B cell (primary cell): ENCODE results near the gene NOTUM. TPM values are rescaled to one million over a fixed set of nuclear protein-coding genes. Genes with fewer than 3 reads are reported as not detected.

Experiments used
- ATAC-seq: fragments of 200-7000 bp; cut with Tn5 transposase; one replicate; pipeline ENCODE4 v1.10.0; 2021; ENCODE audit warnings: low read depth, mild to moderate bottlenecking, moderate number of reproducible peaks, moderate library complexity
- CTCF ChIA-PET: fragments of 350-600 bp; sonication (Branson Sonifier 250); formaldehyde crosslinking; loops from one replicate; lab custom pipeline; 2021; ENCODE audit warnings: antibody characterized with exemption, inconsistent platforms; lab: Charles Lee
- POLR2A ChIA-PET: fragments of 350-600 bp; sonication (Branson Sonifier 250); formaldehyde crosslinking; loops from one replicate; lab custom pipeline; 2021; ENCODE audit warnings: antibody characterized with exemption; lab: Charles Lee
- DNase-seq: peaks from one replicate; pipeline ENCODE4 v3.0.0; 2013
- H2AFZ ChIP-seq: 2 replicates; pipeline ENCODE4 v1.6.1; 2012; ENCODE audit warnings: mild to moderate bottlenecking, low read depth, low read length; ENCODE audit not compliant: insufficient read depth, poor library complexity, severe bottlenecking
- H3K27ac ChIP-seq, 2 donors: 1 replicate in 1 of 2; 2 replicates in 1 of 2; pipeline ENCODE4 v1.5.1; 2012 to 2013; ENCODE audit warnings: low read length in 2 of 2, mild to moderate bottlenecking in 2 of 2, moderate library complexity in 1 of 2
- H3K27me3 ChIP-seq, 4 experiments: fragments of 200-600 bp in 1 of 4; sonication (generic) in 1 of 4; replicated peaks in 1 of 4; 1 replicate in 2 of 4; 2 replicates in 2 of 4; pipeline versions ENCODE4 v1.6.1 to v1.7.0; 2013 to 2016; ENCODE audit warnings: low read length in 3 of 4, mild to moderate bottlenecking in 2 of 4, mixed read lengths in 1 of 4, moderate library complexity in 1 of 4; ENCODE audit not compliant: insufficient read depth in 4 of 4, control insufficient read depth in 3 of 4; ENCODE audit errors: control extremely low read depth in 1 of 4
- H3K36me3 ChIP-seq, 2 experiments: replicated peaks in 1 of 2; 1 replicate in 1 of 2; 2 replicates in 1 of 2; pipeline versions ENCODE4 v1.6.1 to v1.7.1; 2013; ENCODE audit warnings: low read length in 1 of 2; ENCODE audit not compliant: insufficient read depth in 2 of 2, control insufficient read depth in 1 of 2; ENCODE audit errors: control extremely low read depth in 1 of 2, extremely low read depth in 1 of 2
- H3K4me1 ChIP-seq, 2 donors: fragments of 200-600 bp in 1 of 2; sonication (generic) in 1 of 2; 1 replicate in 1 of 2; 2 replicates in 1 of 2; pipeline versions ENCODE4 v1.5.1 to v1.6.1; 2013 to 2017; ENCODE audit warnings: low read length in 2 of 2; ENCODE audit not compliant: control insufficient read depth in 2 of 2, insufficient read depth in 2 of 2
- H3K4me2 ChIP-seq: replicated peaks from 2 replicates; pipeline ENCODE3; 2012; ENCODE audit warnings: mild to moderate bottlenecking, low read depth, low read length; ENCODE audit not compliant: poor library complexity, severe bottlenecking
- H3K4me3 ChIP-seq, 5 experiments: fragments of 200-600 bp in 1 of 5; sonication (generic) in 1 of 5; 1 replicate in 3 of 5; 2 replicates in 2 of 5; pipeline versions ENCODE4 v1.5.1 to v1.7.0; 2011 to 2016; ENCODE audit warnings: low read length in 4 of 5, mild to moderate bottlenecking in 4 of 5, low read depth in 2 of 5, control low read depth in 1 of 5, moderate library complexity in 1 of 5; ENCODE audit not compliant: insufficient read depth in 1 of 5; ENCODE audit errors: control extremely low read depth in 1 of 5, extremely low read depth in 1 of 5
- H3K79me2 ChIP-seq: fragments of 200-600 bp; sonication (generic); one replicate; pipeline ENCODE4 v1.6.0; 2016; ENCODE audit warnings: low read length; ENCODE audit not compliant: control insufficient read depth, insufficient read depth
- H3K9ac ChIP-seq: fragments of 200-600 bp; sonication (generic); 2 replicates; pipeline ENCODE4 v1.6.1; 2017; ENCODE audit warnings: mild to moderate bottlenecking, low read length, moderate library complexity
- H3K9me3 ChIP-seq, 3 donors: one replicate each; pipeline versions ENCODE4 v1.6.1 to v1.7.1; 2013; ENCODE audit warnings: low read length in 2 of 3; ENCODE audit not compliant: control insufficient read depth in 2 of 3, insufficient read depth in 1 of 3; ENCODE audit errors: control extremely low read depth in 1 of 3
- H4K20me1 ChIP-seq: 2 replicates; pipeline ENCODE4 v1.6.0; 2012; ENCODE audit warnings: mild to moderate bottlenecking, low read length; ENCODE audit not compliant: insufficient read depth, control insufficient read depth, poor library complexity, severe bottlenecking
- H3K27ac Mint-ChIP-seq: one replicate; pipeline ENCODE4 v1.8.0; 2021; ENCODE audit warnings: mixed read lengths
- H3K27me3 Mint-ChIP-seq: one replicate; pipeline ENCODE4 v1.8.0; 2021; ENCODE audit warnings: mixed read lengths
- H3K4me1 Mint-ChIP-seq: one replicate; pipeline ENCODE4 v1.8.0; 2021; ENCODE audit warnings: mixed read lengths
- H3K4me3 Mint-ChIP-seq: one replicate; pipeline ENCODE4 v1.8.0; 2021; ENCODE audit warnings: mixed read lengths
- H3K9me3 Mint-ChIP-seq: one replicate; pipeline ENCODE4 v1.8.0; 2022; ENCODE audit warnings: mixed read lengths; ENCODE audit not compliant: insufficient read depth
- EZH2 ChIP-seq: IDR thresholded peaks from 2 replicates; pipeline ENCODE4 v1.6.1; 2012; ENCODE audit warnings: borderline replicate concordance, low read depth, mild to moderate bottlenecking, moderate library complexity, low read length; ENCODE audit not compliant: insufficient read depth, poor library complexity, severe bottlenecking
- WGBS: methylation state at CpG from one replicate; pipeline ENCODE4 v1.1.5; 2013; ENCODE audit warnings: missing lambda C conversion rate; ENCODE audit not compliant: insufficient coverage; 5-methylcytosine and 5-hydroxymethylcytosine counted together
- intact Hi-C: fragments of 100-400 bp; cut with micrococcal nuclease; formaldehyde crosslinking; loops from one replicate; pipeline ENCODE4 v1.10.0; 2022
- polyA plus RNA-seq: library from polyadenylated mRNA; depleted of rRNA; stranded (reverse); fragments of >200 nt; gene quantifications from 2 replicates; pipeline ENCODE4 v1.2.3, GENCODE V29; 2012
- total RNA-seq, 2 donors: library from RNA; stranded (reverse); fragments of 120-200 nt in 1 of 2; gene quantifications; 1 replicate in 1 of 2; 2 replicates in 1 of 2; pipeline versions ENCODE4 v1.2.3 to v1.2.4, GENCODE V29; 2013 to 2022
- TF ChIP-seq, protein P1 (sequence below): fragments of 200-600 bp; IDR thresholded peaks from one replicate; pipeline ENCODE4 v1.8.0; 2022; ENCODE audit warnings: antibody characterized with exemption, mild to moderate bottlenecking

NOTUM gene
- total and polyA plus RNA-seq, 2 donors (not counting 1 experiment from before 2014, with no cell fraction given) = not detected

DNA sequence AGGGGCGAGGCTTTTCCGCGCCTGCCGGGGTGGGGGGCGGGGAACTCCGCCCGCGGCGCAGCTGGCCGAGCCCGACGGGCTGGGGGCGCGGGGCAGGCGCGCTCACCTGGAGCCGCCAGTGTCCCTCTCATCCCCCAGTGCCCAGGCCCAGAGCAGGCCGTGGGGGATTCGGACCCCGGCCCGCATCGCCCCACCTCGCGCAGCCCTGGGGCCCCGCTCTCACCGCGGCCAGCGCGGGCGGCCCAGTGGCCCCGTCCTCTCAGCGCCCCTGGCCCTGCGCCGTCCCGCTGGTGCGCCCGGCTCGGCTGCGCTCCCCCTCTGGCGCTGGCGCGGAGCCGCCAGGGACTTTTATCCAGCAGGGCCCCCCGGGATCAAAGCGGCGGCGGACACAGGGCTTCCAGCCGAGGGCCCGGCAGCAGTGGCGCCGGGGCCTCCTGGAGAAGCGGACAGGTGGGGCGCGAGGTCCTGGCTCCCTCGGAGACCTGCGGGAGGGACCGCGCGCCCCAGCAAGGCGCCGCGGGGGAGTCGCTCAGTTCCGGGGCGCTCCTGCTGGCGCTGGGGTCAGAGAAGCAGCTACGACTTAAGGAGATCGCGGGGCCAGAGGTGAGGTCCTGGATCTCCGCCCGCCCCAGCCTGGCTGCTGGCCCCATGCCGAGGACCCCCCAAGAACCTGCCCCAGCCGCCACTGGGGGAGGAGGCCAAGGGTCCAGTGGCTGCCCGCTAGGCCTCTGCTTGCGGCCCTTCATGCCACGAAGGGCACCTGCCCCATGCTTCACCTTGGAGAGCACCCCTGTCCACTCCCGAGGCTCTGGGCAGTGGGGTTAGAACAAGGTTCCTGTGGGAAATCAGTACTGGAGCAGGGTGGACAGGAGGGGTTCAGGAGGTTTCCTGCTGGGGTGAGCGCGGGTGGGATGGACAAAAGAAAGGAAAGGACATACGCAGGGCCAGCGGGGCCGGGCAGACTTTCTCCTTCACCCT, 823 bp upstream of the NOTUM start:
- DNase-seq (peak; percentile 28), ATAC-seq (no peak)
- H3K4me3 Mint-ChIP-seq = peak overlapping the region; percentile 59
- Histone ChIP-seq H2AFZ (no peak overlapping the region), H3K4me1 (peaks cover 22 to 23% of the 10 kb centered on the region in 2 donors), H3K27me3 (peaks cover 0 to 47% (median 30%) of the 10 kb centered on the region in 4 experiments), H3K4me3 (no peak overlapping the region), H3K27ac (no peak overlapping the region), H3K9ac (no peak overlapping the region), H4K20me1 (no peaks in the 10 kb centered on the region), H3K4me2 (peak overlapping the region; percentile 94), H3K79me2 (no peaks in the 10 kb centered on the region), H3K36me3 (no peaks in the 10 kb centered on the region), H3K9me3 (peaks cover 0 to 10% (median 0%) of the 10 kb centered on the region in 3 donors)
- peaks cover 6% of the 10 kb centered on the region for H3K4me1 Mint-ChIP-seq
- WGBS = 25% methylated on average over 79 of the region's 82 CpGs
- intact Hi-C loops = no loop called here
- no peaks in the 10 kb centered on the region for H3K9me3 Mint-ChIP-seq
- peaks cover 21% of the 10 kb centered on the region for H3K27me3 Mint-ChIP-seq
- no peak for TF ChIP-seq EZH2
- TF ChIP-seq, protein P1, sequence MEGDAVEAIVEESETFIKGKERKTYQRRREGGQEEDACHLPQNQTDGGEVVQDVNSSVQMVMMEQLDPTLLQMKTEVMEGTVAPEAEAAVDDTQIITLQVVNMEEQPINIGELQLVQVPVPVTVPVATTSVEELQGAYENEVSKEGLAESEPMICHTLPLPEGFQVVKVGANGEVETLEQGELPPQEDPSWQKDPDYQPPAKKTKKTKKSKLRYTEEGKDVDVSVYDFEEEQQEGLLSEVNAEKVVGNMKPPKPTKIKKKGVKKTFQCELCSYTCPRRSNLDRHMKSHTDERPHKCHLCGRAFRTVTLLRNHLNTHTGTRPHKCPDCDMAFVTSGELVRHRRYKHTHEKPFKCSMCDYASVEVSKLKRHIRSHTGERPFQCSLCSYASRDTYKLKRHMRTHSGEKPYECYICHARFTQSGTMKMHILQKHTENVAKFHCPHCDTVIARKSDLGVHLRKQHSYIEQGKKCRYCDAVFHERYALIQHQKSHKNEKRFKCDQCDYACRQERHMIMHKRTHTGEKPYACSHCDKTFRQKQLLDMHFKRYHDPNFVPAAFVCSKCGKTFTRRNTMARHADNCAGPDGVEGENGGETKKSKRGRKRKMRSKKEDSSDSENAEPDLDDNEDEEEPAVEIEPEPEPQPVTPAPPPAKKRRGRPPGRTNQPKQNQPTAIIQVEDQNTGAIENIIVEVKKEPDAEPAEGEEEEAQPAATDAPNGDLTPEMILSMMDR = no peak
- H3K27ac Mint-ChIP-seq = peak overlapping the region; percentile 41
- ChIA-PET CTCF (interaction anchor here (3.0 kb wide), 1 partner anchor 194 kb away, joined by 39 read pairs; no protein-coding TSS in a partner anchor), POLR2A (no interaction called here)
